ENCODE data around the gene RFX1.

Gene RFX1

GRCh38 chr19:13984875-13985741 is 21.0 kb downstream of the RFX1 start:
- no peak for DNase-seq (ENCODE audit: low read depth in 1 of 2, low spot score in 1 of 2)
- in situ Hi-C loops (cut with HindIII; ENCODE audit: low pct_unique_long_range_greater_than_20kb, low sequenced_read_pairs), result no loop called here
- no peak for TF ChIP-seq JUND (IDR thresholded peaks at IDR 0.05; ENCODE audit: low read depth)

- no peak for DNase-seq (ENCODE audit: low read depth in 1 of 2, low spot score in 1 of 2)
- in situ Hi-C loops (cut with HindIII; ENCODE audit: low pct_unique_long_range_greater_than_20kb, low sequenced_read_pairs), result no loop called here
- TF ChIP-seq JUND (IDR thresholded peaks at IDR 0.05; ENCODE audit: low read depth), result no peak
Observed at GRCh38 chr19:13984186-13984585, 21.9 kb downstream of the RFX1 start.

- in situ Hi-C loops (cut with HindIII; ENCODE audit: low pct_unique_long_range_greater_than_20kb, low sequenced_read_pairs), result no loop called here
- DNase-seq (ENCODE audit: low read depth in 1 of 2, low spot score in 1 of 2), result no peak
Observed at GRCh38 chr19:13983213-13983889, 22.8 kb downstream of the RFX1 start.

GRCh38 chr19:13982773-13983172 is 23.3 kb downstream of the RFX1 start:
- no peak for DNase-seq (ENCODE audit: low read depth in 1 of 2, low spot score in 1 of 2)
- in situ Hi-C loops (cut with HindIII; ENCODE audit: low pct_unique_long_range_greater_than_20kb, low sequenced_read_pairs), result no loop called here

More at GRCh38 chr19:13983213-13983889, 22.8 kb downstream of the RFX1 start:
- no peak for TF ChIP-seq JUND (IDR thresholded peaks at IDR 0.05; ENCODE audit: low read depth)

GRCh38 chr19:13981988-13982501 is 24.1 kb downstream of the RFX1 start:
- DNase-seq (ENCODE audit: low read depth in 1 of 2, low spot score in 1 of 2), result no peak
- in situ Hi-C loops (cut with HindIII; ENCODE audit: low pct_unique_long_range_greater_than_20kb, low sequenced_read_pairs), result no loop called here
- TF ChIP-seq JUND (IDR thresholded peaks at IDR 0.05; ENCODE audit: low read depth), result no peak

More at GRCh38 chr19:13982773-13983172, 23.3 kb downstream of the RFX1 start:
- TF ChIP-seq JUND (IDR thresholded peaks at IDR 0.05; ENCODE audit: low read depth), result no peak

GRCh38 chr19:13981467-13981866 is 24.7 kb downstream of the RFX1 start:
- in situ Hi-C loops (cut with HindIII; ENCODE audit: low pct_unique_long_range_greater_than_20kb, low sequenced_read_pairs), result no loop called here
- DNase-seq (ENCODE audit: low read depth in 1 of 2, low spot score in 1 of 2), result no peak
- TF ChIP-seq JUND (IDR thresholded peaks at IDR 0.05; ENCODE audit: low read depth), result no peak

GRCh38 chr19:13981021-13981420 is 25.1 kb downstream of the RFX1 start:
- in situ Hi-C loops (cut with HindIII; ENCODE audit: low pct_unique_long_range_greater_than_20kb, low sequenced_read_pairs), result no loop called here
- DNase-seq (ENCODE audit: low read depth in 1 of 2, low spot score in 1 of 2), result no peak
- TF ChIP-seq JUND (IDR thresholded peaks at IDR 0.05; ENCODE audit: low read depth), result no peak

GRCh38 chr19:13980340-13980739 is 25.8 kb downstream of the RFX1 start:
- DNase-seq (ENCODE audit: low read depth in 1 of 2, low spot score in 1 of 2), result no peak
- in situ Hi-C loops (cut with HindIII; ENCODE audit: low pct_unique_long_range_greater_than_20kb, low sequenced_read_pairs), result no loop called here
- no peak for TF ChIP-seq JUND (IDR thresholded peaks at IDR 0.05; ENCODE audit: low read depth)

GRCh38 chr19:13979686-13980085 is 26.4 kb downstream of the RFX1 start:
- in situ Hi-C loops (cut with HindIII; ENCODE audit: low pct_unique_long_range_greater_than_20kb, low sequenced_read_pairs), result no loop called here
- no peak for DNase-seq (ENCODE audit: low read depth in 1 of 2, low spot score in 1 of 2)

GRCh38 chr19:13979244-13979615 is 26.9 kb downstream of the RFX1 start:
- no peak for TF ChIP-seq JUND (IDR thresholded peaks at IDR 0.05; ENCODE audit: low read depth)
- no peak for DNase-seq (ENCODE audit: low read depth in 1 of 2, low spot score in 1 of 2)
- in situ Hi-C loops (cut with HindIII; ENCODE audit: low pct_unique_long_range_greater_than_20kb, low sequenced_read_pairs), result no loop called here

More at GRCh38 chr19:13979686-13980085, 26.4 kb downstream of the RFX1 start:
- no peak for TF ChIP-seq JUND (IDR thresholded peaks at IDR 0.05; ENCODE audit: low read depth)

GRCh38 chr19:13978351-13979243 is 27.5 kb downstream of the RFX1 start:
- no peak for DNase-seq (ENCODE audit: low read depth in 1 of 2, low spot score in 1 of 2)
- TF ChIP-seq JUND (IDR thresholded peaks at IDR 0.05; ENCODE audit: low read depth), result no peak
- in situ Hi-C loops (cut with HindIII; ENCODE audit: low pct_unique_long_range_greater_than_20kb, low sequenced_read_pairs), result no loop called here

- in situ Hi-C loops (cut with HindIII; ENCODE audit: low pct_unique_long_range_greater_than_20kb, low sequenced_read_pairs), result no loop called here
- no peak for TF ChIP-seq JUND (IDR thresholded peaks at IDR 0.05; ENCODE audit: low read depth)
- no peak for DNase-seq (ENCODE audit: low read depth in 1 of 2, low spot score in 1 of 2)
Observed at GRCh38 chr19:13977803-13978202, 28.3 kb downstream of the RFX1 start.

All from T47D (cell line).